GM23338 (cell line): ENCODE results near the gene PARP14.

Source experiments
- EZH2 ChIP-seq: fragments of 200-600 bp; sonication (generic); IDR thresholded peaks from one replicate; pipeline ENCODE4 v1.8.0; 2017; ENCODE audit warnings: antibody characterized with exemption, mild to moderate bottlenecking, low read depth; ENCODE audit not compliant: unreplicated experiment
- TF ChIP-seq, protein P1 (sequence below), 2 experiments: fragments of 200-600 bp in 1 of 2; sonication (generic) in 1 of 2; conservative IDR thresholded peaks; 2 replicates each; pipeline versions ENCODE4 v1.5.1 to v1.6.1; 2016 to 2017; ENCODE audit warnings: antibody characterized with exemption in 2 of 2, low read depth in 2 of 2, mild to moderate bottlenecking in 2 of 2, moderate library complexity in 1 of 2

DNA sequence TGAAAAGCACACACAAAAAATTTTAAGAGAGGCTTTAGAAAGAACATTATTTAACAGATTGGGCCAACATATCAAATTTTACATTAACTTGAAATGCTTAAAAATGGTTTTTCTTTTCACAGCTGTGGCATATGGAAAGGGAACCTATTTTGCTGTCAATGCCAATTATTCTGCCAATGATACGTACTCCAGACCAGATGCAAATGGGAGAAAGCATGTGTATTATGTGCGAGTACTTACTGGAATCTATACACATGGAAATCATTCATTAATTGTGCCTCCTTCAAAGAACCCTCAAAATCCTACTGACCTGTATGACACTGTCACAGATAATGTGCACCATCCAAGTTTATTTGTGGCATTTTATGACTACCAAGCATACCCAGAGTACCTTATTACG lies 47.5 kb downstream of the PARP14 start:
- TF ChIP-seq, protein P1, sequence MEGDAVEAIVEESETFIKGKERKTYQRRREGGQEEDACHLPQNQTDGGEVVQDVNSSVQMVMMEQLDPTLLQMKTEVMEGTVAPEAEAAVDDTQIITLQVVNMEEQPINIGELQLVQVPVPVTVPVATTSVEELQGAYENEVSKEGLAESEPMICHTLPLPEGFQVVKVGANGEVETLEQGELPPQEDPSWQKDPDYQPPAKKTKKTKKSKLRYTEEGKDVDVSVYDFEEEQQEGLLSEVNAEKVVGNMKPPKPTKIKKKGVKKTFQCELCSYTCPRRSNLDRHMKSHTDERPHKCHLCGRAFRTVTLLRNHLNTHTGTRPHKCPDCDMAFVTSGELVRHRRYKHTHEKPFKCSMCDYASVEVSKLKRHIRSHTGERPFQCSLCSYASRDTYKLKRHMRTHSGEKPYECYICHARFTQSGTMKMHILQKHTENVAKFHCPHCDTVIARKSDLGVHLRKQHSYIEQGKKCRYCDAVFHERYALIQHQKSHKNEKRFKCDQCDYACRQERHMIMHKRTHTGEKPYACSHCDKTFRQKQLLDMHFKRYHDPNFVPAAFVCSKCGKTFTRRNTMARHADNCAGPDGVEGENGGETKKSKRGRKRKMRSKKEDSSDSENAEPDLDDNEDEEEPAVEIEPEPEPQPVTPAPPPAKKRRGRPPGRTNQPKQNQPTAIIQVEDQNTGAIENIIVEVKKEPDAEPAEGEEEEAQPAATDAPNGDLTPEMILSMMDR (conservative IDR thresholded peaks at IDR 0.05; ENCODE audit: low read depth in 2 of 2), result no peak
- no peak for TF ChIP-seq EZH2
